Endometrial microvascular endothelial cells (primary cell): ENCODE measurements around the gene TBRG1. TPM values are rescaled to one million over a fixed set of nuclear protein-coding genes. Genes with fewer than 3 reads are reported as not detected.

Experiments used
- total RNA-seq: library from RNA; depleted of rRNA; stranded (reverse); fragments of >200 nt; gene quantifications from one replicate; pipeline ENCODE4 v1.2.3, GENCODE V29; 2015; ENCODE audit errors: inconsistent ontology term

Gene TBRG1
- total RNA-seq, 1 donor from 2014 or later: 20.0 TPM

Other genes starting within 250 kb of the TBRG1 start
- not detected for gene OR8B2, start 238.4 kb upstream of the TBRG1 start, total RNA-seq
- not detected for gene OR8B3, start 223.8 kb upstream of the TBRG1 start, total RNA-seq
- not detected for gene OR8B4, start 198.0 kb upstream of the TBRG1 start, total RNA-seq
- not detected for gene OR8B8, start 177.2 kb upstream of the TBRG1 start, total RNA-seq
- not detected for gene OR8B12, start 79.2 kb upstream of the TBRG1 start, total RNA-seq
- not detected for gene OR8A1, start 52.9 kb upstream of the TBRG1 start, total RNA-seq
- gene PANX3, start 11.4 kb upstream of the TBRG1 start, total RNA-seq: not detected
- 19.3 TPM for gene SIAE, start 50.9 kb downstream of the TBRG1 start, total RNA-seq
- gene SPA17, start 51.0 kb downstream of the TBRG1 start, total RNA-seq: 16.8 TPM
- 14.6 TPM for gene NRGN, start 117.1 kb downstream of the TBRG1 start, total RNA-seq
- gene VSIG2, start 129.4 kb downstream of the TBRG1 start, total RNA-seq: 0.46 TPM
- 289 TPM for gene ESAM, start 139.4 kb downstream of the TBRG1 start, total RNA-seq
- 16.1 TPM for gene MSANTD2, start 177.5 kb downstream of the TBRG1 start, total RNA-seq
- 9.9 TPM for gene ROBO3, start 242.6 kb downstream of the TBRG1 start, total RNA-seq